Prostate gland (tissue), 2 donors: ENCODE results near the gene SGO2.

Experiments used
- POLR2A ChIP-seq: fragments of 450-650 bp; IDR thresholded peaks from one replicate; pipeline ENCODE4 v1.6.1; 2016; ENCODE audit warnings: antibody characterized with exemption, mild to moderate bottlenecking
- TF ChIP-seq, protein P1 (sequence below), 4 experiments: fragments of 200-600 bp in 2 of 4; fragments of 450-650 bp in 2 of 4; sonication (generic) in 2 of 4; IDR thresholded peaks; 1 replicate in 3 of 4; 2 replicates in 1 of 4; pipeline ENCODE4 v1.5.1; 2016 to 2019; ENCODE audit warnings: antibody characterized with exemption in 4 of 4, mild to moderate bottlenecking in 2 of 4, moderate library complexity in 2 of 4

DNA sequence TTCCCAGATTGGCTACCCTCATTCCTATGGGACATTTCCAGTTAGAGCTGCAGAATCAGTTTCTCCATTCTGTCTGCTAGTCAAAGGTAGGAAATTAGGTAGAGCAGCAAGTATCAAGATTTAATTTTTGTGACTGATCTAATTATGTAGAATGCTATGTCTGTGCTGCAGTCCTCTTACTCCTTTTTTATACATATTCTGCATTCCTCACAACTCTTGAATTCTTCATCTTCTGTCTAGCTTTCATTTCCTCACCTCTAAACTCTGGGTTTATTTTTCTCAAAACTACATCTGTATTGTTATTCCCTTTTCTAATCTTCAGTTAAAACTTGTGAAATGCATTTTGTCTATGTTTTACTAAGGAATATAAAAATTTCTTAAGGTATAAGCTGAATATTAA is 8.6 kb downstream of the SGO2 start:
- TF ChIP-seq POLR2A: no peak
- TF ChIP-seq, protein P1, sequence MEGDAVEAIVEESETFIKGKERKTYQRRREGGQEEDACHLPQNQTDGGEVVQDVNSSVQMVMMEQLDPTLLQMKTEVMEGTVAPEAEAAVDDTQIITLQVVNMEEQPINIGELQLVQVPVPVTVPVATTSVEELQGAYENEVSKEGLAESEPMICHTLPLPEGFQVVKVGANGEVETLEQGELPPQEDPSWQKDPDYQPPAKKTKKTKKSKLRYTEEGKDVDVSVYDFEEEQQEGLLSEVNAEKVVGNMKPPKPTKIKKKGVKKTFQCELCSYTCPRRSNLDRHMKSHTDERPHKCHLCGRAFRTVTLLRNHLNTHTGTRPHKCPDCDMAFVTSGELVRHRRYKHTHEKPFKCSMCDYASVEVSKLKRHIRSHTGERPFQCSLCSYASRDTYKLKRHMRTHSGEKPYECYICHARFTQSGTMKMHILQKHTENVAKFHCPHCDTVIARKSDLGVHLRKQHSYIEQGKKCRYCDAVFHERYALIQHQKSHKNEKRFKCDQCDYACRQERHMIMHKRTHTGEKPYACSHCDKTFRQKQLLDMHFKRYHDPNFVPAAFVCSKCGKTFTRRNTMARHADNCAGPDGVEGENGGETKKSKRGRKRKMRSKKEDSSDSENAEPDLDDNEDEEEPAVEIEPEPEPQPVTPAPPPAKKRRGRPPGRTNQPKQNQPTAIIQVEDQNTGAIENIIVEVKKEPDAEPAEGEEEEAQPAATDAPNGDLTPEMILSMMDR (IDR thresholded peaks at IDR 0.05): no peak
